HuH-7.5 (cell line): ENCODE results near the gene SLC28A1.
A peak's percentile ranks its signal among the peaks of the same experiment; 100 is the strongest.
"Not testable (repeated sequence)": the region's sequence is repeated elsewhere in the genome, so short reads cannot be mapped to it uniquely, and the experiment has no call there.

Experiments used
- DNase-seq: peaks from one replicate; pipeline ENCODE4 v3.0.0; 2011; ENCODE audit warnings: low spot score

SLC28A1 gene

GRCh38 chr15:84883916-84884781, at the start of gene SLC28A1:
TSS of gene SLC28A1 (plus strand) at chr15:84884662. CDS start at chr15:84887761, 3,099 bp downstream.
- DNase-seq: peak; percentile 60

GRCh38 chr15:84834969-84835368, 49.5 kb upstream of the SLC28A1 start:
- no peak for DNase-seq

- no peak for DNase-seq
Observed at GRCh38 chr15:84835661-84836337, 48.7 kb upstream of the SLC28A1 start.

GRCh38 chr15:84836844-84837243, 47.6 kb upstream of the SLC28A1 start:
- no peak for DNase-seq

- no peak for DNase-seq
Observed at GRCh38 chr15:84839714-84840113, 44.7 kb upstream of the SLC28A1 start.

GRCh38 chr15:84840255-84840654, 44.2 kb upstream of the SLC28A1 start:
- no peak for DNase-seq

GRCh38 chr15:84840741-84841429, 43.6 kb upstream of the SLC28A1 start:
- peak; percentile 80 for DNase-seq

GRCh38 chr15:84842781-84843180, 41.7 kb upstream of the SLC28A1 start:
- no peak for DNase-seq

GRCh38 chr15:84844964-84845363, 39.5 kb upstream of the SLC28A1 start:
- DNase-seq: no peak

GRCh38 chr15:84845631-84846030, 38.8 kb upstream of the SLC28A1 start:
- not testable (repeated sequence) for DNase-seq

- DNase-seq: no peak
Observed at GRCh38 chr15:84846269-84846668, 38.2 kb upstream of the SLC28A1 start.

- DNase-seq: no peak
Observed at GRCh38 chr15:84847382-84847781, 37.1 kb upstream of the SLC28A1 start.

- DNase-seq: no peak
Observed at GRCh38 chr15:84852212-84852611, 32.2 kb upstream of the SLC28A1 start.

GRCh38 chr15:84855136-84855535, 29.3 kb upstream of the SLC28A1 start:
- no peak for DNase-seq

GRCh38 chr15:84855765-84856164, 28.7 kb upstream of the SLC28A1 start:
- no peak for DNase-seq

GRCh38 chr15:84856731-84857417, 27.6 kb upstream of the SLC28A1 start:
- DNase-seq: no peak

GRCh38 chr15:84857418-84858004, 27.0 kb upstream of the SLC28A1 start:
- DNase-seq: no peak

- no peak for DNase-seq
Observed at GRCh38 chr15:84858231-84858630, 26.2 kb upstream of the SLC28A1 start.

- DNase-seq: no peak
Observed at GRCh38 chr15:84859144-84859543, 25.3 kb upstream of the SLC28A1 start.

- no peak for DNase-seq
Observed at GRCh38 chr15:84859651-84860050, 24.8 kb upstream of the SLC28A1 start.

- no peak for DNase-seq
Observed at GRCh38 chr15:84861781-84862180, 22.7 kb upstream of the SLC28A1 start.
